AG09309 (cell line): ENCODE measurements around the gene SLC43A2.

Experiments used
- DNase-seq: peaks from one replicate; pipeline ENCODE4 v3.0.0-alpha.2; 2010; ENCODE audit warnings: low read depth
- H3K4me3 ChIP-seq: 2 replicates; pipeline ENCODE4 v1.5.1; 2011; ENCODE audit warnings: mild to moderate bottlenecking, low read depth, low read length, moderate library complexity; ENCODE audit not compliant: control insufficient read depth
- TF ChIP-seq, protein P1 (sequence below): IDR thresholded peaks from 2 replicates; pipeline ENCODE4 v1.5.1; 2011; ENCODE audit warnings: mild to moderate bottlenecking, low read depth, low read length, inconsistent platforms; ENCODE audit not compliant: insufficient read depth, control insufficient read depth; ENCODE audit errors: missing control alignments

SLC43A2 gene

DNA sequence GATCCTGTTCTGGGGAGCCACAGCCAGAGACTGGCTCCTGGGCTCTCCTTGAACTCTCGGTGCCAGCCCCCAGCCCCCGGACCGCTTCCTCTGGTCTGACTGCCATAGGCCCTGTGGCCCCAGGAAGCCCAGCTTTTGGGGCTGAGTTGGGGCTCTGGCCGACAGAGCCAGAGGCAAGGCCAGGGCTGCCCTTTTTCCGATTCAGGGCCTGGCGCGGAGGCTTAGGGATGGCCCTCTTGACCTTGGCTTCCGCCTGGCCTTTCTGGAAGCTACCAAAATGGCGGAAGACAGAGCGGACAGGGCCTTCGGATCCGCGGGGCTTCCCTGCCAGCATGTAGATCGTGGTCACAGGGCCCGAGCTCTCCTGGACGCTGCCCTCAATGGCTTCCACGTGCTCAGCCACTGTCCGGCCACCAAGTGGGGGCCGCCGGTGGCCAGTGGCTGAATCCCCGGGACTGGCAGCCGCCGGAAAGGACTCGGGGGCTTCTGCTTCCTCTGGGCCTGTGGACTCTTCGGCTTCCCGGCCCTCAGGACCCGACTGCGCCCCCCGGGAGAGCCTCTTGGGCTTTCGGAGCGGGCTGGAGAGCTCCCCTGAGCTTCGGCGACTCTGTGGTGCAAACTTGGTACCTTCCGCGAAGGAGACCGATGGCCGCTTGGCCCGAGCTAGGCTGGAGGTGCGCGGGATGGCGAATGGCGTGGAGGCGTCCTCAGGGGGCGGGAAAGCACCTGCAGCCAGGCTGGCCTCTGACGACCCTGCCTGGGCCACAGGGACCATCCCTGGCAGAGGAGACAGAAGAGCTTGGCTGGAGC lies 6.4 kb upstream of the SLC43A2 start:
- TF ChIP-seq, protein P1, sequence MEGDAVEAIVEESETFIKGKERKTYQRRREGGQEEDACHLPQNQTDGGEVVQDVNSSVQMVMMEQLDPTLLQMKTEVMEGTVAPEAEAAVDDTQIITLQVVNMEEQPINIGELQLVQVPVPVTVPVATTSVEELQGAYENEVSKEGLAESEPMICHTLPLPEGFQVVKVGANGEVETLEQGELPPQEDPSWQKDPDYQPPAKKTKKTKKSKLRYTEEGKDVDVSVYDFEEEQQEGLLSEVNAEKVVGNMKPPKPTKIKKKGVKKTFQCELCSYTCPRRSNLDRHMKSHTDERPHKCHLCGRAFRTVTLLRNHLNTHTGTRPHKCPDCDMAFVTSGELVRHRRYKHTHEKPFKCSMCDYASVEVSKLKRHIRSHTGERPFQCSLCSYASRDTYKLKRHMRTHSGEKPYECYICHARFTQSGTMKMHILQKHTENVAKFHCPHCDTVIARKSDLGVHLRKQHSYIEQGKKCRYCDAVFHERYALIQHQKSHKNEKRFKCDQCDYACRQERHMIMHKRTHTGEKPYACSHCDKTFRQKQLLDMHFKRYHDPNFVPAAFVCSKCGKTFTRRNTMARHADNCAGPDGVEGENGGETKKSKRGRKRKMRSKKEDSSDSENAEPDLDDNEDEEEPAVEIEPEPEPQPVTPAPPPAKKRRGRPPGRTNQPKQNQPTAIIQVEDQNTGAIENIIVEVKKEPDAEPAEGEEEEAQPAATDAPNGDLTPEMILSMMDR = no peak
- DNase-seq = no peak
- H3K4me3 ChIP-seq = no peak overlapping the region

DNA sequence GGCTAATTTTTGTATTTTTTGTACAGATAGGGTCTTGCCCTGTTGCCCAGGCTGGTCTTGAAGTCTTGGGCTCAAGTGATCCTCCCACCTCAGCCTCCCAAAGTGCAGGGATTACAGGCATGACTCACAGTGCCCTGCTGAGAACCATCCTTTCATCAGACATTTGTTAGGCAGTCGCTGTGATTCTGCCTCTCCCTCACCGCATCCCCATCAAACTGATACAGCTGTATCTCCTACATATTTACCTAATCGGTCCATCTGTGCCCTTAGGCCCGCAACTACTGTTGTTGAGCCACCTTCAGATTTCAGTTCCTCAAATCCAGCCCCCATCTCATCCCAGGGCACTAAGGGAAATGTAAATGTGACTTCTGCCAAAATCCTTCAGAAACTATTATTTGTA lies 2.0 kb upstream of the SLC43A2 start:
- no peak for DNase-seq
- no peak overlapping the region for H3K4me3 ChIP-seq
- TF ChIP-seq, protein P1 = no peak

DNA sequence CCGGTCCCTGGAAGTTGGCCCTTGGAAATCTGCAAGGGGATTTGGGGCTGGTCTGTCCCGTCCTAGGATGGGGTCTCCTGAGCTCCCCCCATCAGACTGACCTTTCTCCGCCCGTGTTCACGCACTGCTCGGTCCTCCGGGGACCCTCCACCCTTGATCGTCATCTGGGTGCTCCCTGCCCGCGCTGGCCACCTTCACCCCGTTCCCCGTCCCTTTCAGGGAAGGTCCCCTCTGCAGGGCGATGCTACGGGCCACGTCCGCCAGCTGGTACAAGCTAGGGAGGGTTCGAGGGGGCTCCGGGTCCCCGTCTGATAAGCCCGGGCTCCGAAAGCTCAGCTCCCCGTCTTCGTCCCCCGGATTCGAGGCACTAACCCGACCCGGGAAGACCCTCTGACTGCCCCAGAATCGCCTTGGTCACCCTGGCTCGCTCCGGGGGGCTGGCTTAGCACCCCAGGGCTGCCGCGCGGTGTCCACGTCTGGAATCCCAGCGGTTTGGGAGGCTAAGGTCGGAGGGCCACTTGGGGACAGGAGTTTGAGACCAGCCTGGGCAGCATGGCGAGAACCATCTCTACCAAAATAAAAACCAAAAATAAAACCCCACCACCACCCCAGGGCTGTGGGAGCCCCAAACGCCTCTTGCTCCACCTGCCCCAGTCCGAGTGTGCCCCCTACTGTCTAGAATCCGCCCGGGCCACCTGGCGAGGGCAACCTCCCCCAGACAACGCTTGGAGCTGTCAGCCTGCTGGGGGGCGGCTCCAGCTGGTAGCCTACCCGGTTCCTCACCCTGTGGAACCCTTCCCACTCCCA lies 1.1 kb upstream of the SLC43A2 start:
- TF ChIP-seq, protein P1 = peak; percentile 74
- no peak for DNase-seq
- H3K4me3 ChIP-seq = peak overlapping the region; percentile 53

DNA sequence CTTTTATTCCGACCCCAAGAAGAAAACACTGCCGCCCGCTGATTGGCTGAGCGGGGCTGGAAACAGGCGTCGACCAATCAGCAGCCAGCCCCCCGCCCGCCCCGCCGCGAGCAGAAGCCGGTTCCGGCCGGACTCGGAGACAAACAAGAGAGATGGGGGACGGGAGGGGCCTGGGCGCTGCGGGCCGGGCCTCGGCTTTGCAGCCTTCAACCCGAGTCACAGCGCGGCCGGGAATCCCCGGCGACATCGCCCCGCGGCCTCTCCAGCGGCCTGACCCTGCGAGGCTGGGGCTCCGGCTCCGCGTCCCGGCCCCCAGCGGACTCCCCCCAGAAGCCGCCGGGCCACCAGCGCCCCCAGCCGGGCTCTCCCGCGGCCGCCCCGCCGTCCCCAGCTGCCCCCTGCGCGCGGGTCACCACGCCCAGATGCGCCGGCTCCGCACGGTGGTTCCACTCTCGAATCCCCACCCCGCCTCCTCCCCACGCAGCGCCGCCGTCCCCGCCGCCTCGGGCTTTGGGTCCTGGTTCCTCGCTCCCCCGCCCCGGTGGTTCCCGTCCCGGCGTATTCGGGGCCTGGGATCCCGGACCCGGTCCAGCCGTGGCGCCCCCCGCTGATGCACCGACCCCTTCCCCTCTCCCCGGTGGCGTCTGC lies 346 bp upstream of the SLC43A2 start:
- TF ChIP-seq, protein P1 = no peak
- H3K4me3 ChIP-seq = peak overlapping the region; percentile 53
- DNase-seq = peak; percentile 61

DNA sequence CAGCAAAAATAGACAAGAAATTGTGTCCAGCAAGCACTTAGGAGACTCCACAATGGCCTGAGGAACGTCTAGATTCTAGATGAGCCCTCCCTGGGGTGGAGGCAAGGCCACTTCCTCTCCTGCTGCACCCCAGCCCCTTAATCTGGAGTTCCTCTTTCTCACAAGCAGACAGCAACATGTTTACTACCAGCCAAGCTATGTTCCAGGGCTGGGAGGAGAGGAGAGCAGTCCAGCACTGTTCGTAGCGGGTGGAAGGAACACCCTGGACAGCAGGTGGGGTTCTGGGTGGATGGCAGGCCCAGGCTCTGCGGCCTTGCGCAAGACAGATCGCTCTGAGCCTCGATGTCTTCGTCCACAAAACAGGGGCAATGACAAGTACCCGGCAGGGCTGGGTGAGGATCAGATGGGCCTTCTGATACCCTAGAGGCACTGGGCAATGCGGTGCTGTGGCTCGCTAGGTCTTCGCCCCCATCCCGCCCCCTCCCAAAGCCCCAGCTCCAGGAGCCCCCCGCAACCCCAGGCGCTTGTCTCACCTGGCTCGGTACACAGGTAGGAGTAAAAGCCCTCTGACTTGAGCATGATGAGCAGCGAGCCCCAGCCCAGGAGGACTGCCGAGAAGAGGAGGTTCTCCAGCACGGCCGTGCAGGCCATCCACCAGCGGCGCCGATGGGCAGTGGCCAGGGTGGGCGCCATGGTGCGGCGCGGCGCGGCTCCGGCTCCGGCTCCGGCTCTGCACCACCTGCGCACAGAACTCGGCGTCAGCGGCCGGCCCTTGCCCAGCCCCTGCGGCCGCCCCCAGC lies 1.3 kb downstream of the SLC43A2 start:
- no peak for DNase-seq
- H3K4me3 ChIP-seq = peak overlapping the region; percentile 53
- TF ChIP-seq, protein P1 = no peak

DNA sequence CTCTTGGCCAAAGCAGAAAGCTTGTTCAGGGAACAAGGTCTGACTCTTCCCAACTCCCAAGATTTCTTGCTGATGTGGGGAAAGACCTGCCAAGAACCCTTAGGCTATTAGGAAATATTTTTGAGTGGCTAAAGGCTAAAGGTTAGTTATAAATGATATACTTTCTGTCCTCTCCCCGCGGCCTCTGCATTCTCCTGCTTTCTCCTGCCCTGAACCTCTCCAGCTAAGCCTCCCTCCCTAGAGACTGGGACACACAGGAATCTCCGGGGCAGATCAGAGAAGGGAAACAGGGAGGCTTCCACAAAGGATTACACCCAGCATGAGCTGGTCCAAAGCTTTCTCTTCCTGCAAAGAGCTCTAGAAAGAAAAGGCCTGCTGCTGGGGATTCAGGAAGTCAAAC lies 2.3 kb downstream of the SLC43A2 start:
- DNase-seq = no peak
- TF ChIP-seq, protein P1 = no peak
- H3K4me3 ChIP-seq = no peak overlapping the region
